ENCODE data around the gene LRRC14B.
A peak's percentile ranks its signal among the peaks of the same experiment; 100 is the strongest.

Gene LRRC14B

DNA sequence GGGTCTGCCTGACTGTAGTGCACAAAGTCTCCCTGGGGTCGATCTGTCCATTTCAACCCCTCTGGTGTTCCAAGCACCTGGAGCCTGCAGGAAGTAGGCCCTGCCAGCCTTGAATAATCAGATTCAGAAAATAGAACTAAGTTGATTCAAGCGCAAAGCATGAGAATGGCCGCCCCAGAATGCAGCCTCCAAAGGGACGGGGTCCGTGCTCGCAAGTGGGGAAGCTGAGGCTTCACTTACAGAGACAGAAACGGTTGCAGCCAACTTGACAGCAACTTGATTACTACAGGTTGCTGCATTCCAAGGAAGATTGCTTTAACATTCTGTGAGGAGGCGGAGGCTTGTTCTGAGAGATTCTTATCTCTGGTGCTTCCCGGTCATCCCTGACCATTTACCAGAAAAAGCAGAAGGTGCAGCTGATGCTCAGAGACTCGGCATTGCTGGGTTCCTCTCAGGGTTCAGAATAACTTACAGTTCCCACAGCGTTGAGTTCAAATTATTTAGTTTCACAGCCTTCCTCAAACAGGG is 14.9 kb upstream of the LRRC14B start:
- DNase-seq: no peak

- DNase-seq: no peak
These were observed 13.2 kb upstream of the LRRC14B start for GRCh38 chr5:178110-178509.

DNA sequence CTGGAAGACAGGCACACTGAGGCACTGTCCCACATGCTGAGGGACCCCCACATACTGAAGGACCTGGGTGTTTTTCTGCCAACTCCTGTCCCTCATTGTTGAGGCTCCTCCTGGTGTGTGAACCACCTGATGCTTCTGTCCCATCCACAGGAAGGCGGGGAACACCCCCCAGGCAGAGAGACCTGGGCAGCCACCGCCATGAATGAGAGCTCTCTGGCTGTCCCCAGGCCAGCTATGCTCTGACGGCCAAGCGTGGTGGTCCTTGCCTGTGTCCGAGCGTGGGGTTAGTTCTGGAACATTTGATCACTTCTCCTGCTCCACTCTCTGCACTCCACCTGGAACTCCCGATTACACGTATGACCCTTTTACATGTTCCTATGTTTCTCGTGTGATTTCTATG is 11.9 kb upstream of the LRRC14B start:
- no peak for DNase-seq

DNA sequence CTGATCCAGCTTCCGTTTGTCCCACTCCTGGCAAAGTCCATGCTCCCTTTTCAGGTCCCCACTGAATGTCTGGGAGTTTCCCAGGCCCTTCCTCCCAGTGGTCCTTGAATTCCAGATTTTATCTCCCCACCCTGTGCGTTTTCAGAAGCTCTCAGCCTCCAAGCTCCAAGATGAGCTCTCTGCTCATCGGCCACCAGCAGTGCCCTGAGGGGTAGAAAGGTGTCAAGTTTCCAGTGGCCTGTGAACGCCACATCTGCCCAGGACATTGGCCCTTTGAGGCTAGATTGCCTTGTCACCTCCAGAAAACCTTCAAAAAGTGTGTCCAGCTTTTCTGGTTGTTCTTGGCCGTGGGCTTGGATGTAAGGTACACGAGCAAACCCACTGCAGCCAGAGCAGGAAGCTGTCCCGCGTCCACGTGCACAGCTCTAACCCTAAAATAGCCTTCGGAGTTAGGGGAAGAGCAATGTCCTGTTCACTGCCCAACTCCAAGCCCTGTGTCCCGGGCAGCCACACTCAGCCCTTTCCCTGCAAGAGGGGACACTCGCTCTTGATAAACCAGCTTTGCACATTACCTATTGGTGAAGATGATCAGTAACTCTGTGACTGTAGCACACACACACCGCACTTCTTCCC is 10.9 kb upstream of the LRRC14B start:
- no peak for DNase-seq

GRCh38 chr5:181160-181559 is 10.1 kb upstream of the LRRC14B start:
- no peak for DNase-seq

- no peak for DNase-seq
These were observed 9.7 kb upstream of the LRRC14B start for GRCh38 chr5:181566-181965.

DNA sequence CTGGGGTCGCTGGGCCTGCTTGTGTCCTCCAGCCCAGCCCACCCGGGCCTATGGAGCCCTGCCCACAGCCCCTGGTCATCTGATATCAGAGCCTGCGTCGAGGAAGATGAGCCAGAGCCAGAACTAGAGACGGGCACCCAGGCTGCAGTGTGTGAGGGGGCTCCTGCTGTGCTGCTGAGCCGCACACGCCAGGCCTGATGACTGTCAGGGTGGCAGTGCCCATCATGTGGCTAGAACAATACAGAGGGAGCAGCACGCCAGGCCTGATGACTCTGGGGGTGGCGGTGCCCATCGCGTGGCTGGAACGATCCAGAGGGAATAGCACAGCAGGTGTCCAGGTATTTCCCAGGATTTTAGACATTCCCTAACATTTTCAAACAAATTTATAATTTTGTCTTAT is 9.2 kb upstream of the LRRC14B start:
- no peak for DNase-seq

GRCh38 chr5:184471-184870 is 6.8 kb upstream of the LRRC14B start:
- no peak for DNase-seq

GRCh38 chr5:185095-186070 is 5.9 kb upstream of the LRRC14B start:
- no peak for DNase-seq

GRCh38 chr5:186091-187041 is 4.9 kb upstream of the LRRC14B start:
- no peak for DNase-seq

DNA sequence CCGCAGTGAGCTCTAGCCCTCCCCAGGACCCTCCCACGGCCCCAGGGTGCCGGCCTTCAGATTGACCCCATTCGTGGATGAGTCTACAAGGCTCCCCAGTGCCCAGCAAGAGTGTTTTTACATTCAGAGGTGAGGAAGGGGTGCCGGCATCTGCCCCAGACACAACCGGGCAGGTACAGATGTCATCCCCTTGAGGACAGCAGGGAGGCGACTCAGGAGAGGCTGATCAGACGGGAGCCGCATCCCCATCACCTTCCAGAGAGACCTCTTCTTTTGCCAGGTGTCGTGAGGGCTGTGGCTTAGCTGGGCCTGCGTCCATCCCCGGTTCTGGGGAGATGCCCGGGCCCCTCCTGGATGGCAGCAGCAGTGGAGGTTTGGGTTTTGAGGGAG is 4.3 kb upstream of the LRRC14B start:
- DNase-seq: no peak

DNA sequence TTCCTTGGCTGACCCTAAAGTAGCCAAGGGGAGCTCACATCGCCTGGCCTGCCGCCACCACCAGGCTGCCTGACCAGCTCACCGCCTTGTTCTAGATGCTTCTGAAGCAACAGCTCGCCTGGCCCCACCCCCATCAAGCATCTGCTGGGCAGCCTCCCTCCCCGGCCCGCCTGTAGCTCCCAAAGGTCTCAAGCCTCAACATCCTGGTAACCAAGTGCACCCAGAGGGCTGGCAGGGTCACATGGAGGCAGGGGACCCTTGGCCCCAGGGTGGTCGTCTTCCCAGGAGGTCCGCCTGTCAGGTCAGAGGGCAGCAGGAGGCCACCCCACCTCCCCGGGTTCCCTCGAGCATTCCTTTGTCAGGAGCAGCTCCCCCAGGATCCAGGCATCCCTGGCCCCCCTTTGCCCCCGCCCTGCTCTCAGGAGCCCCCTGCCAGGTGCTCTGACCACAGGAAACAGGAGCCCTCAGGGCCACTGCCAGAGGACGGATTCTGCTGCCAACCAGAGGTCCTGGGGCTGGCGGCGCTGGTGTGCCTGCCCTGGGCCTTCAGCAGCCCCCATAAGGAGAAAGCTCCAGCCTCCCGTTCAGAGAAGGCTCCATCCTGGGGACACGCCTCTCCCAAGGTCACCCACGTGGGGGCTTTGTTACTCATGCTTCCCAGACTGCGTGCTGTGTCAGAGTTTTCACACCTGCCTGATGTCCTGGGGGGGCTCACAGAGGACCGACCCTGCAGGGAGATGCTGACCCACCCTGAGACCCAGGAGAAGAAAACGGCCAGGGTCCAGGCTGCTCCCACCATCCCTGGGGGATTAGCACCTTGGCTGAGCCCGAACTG is 3.5 kb upstream of the LRRC14B start:
- no peak for DNase-seq

GRCh38 chr5:188488-189481 is 2.5 kb upstream of the LRRC14B start:
- peak; percentile 91 to 97 for DNase-seq

DNA sequence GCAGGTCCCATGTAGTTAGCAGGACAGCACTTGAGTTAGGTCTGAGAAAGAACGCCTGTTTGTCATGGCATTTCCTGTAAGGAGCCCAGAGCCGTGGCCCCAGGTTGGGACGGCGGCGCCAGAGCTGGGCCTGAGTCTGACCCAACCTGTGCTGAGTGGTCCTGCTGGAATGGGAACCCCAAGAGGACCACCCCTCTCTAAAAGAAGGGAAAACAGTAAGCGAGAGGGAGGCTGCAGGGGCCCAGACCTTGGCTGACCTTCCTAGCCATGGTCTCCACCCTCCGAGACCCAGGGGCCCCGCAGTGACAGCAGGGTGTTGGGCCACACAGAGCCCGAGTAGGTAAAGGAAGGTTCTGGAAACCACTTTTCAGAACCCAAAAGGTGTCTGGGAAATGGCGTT is 1.8 kb upstream of the LRRC14B start:
- no peak for DNase-seq

- no peak for DNase-seq
These were observed 1.3 kb upstream of the LRRC14B start for GRCh38 chr5:189976-190365.

DNA sequence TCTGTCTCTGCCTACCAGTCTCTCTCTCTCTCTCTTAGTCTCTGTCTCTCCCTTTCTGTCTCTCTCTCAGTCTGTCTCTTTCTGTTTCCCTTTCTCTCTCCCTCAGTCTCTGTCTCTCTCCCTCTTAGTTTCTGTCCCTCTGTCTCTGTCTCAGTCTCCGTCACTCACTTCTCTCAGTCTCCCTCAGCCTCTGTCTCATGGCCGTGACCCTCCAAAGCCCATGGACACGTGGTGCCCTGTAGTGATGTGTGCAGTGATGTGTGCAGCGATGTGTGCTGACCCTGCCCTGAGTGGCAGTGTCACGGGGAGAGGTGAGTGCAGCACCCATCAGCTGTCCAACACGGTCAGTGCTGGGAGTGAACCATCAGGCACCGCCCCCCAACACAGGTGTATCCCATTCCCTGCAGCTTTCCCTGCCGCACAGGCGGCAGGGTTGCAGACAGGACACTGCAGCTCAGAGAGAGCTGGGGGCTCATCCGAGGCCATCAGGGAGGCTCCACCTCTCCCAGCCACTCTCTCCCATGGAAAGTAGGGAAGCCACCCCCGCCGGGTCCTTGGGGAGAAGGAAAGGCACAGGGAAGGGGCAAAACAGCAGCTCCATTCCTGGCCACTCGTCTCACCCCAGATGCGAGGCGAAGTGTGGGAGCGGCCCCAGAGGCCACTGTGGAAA is 794 bp upstream of the LRRC14B start:
- DNase-seq: no peak

GRCh38 chr5:191949-192690 is 825 bp downstream of the LRRC14B start:
- no peak for DNase-seq

DNA sequence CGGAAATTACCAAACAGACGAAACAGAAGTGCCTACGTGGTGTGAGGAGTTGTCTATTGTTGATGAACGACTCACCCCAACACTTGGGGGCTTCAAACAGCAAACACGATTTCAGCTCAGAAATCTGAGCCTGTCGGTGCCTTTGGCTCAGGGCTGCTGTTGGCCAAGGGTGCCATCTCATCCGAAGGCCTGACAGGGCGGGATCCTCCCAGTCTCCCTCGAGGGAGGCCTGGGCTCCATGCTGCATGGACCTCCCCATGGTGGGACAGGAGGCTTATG is 1.3 kb downstream of the LRRC14B start:
- no peak for DNase-seq

- DNase-seq: no peak
These were observed 1.9 kb downstream of the LRRC14B start for GRCh38 chr5:192970-193831.

Measured in NCI-H1930 (cell line).